Caco-2 (cell line): ENCODE measurements around the gene MAP7. TPM values are rescaled to one million over a fixed set of nuclear protein-coding genes. Genes with fewer than 3 reads are reported as not detected.

Experiments
- BruUV-seq: library from RNA; stranded (reverse); fragments of 400-500 nt; replicated peaks from 2 replicates; lab custom pipeline; 2021; lab: Mats Ljungman, UMichigan
- CTCF ChIA-PET: fragments of 300-600 bp; sonication (Branson Sonifier 250); formaldehyde crosslinking; loops from one replicate; lab custom pipeline; 2022; ENCODE audit warnings: antibody characterized with exemption; lab: Charles Lee
- POLR2A ChIA-PET: fragments of 300-600 bp; sonication (Branson Sonifier 250); formaldehyde crosslinking; loops from one replicate; lab custom pipeline; 2022; ENCODE audit warnings: antibody characterized with exemption; lab: Charles Lee
- DNase-seq, 2 experiments: peaks; one replicate each; pipeline versions ENCODE4 v3.0.0 to v3.0.0-alpha.2; 2020 to 2022
- H3K27me3 ChIP-seq: replicated peaks from 2 replicates; pipeline ENCODE4 v1.6.0; 2011; ENCODE audit warnings: low read length; ENCODE audit not compliant: control insufficient read depth, insufficient read depth
- H3K36me3 ChIP-seq: 2 replicates; pipeline ENCODE4 v1.5.1; 2011; ENCODE audit warnings: low read length; ENCODE audit not compliant: control insufficient read depth, insufficient read depth
- H3K4me1 ChIP-seq: fragments of 250-450 bp; sonication (Bioruptor Pico); 2 replicates; pipeline ENCODE4 v1.5.1; 2020; ENCODE audit warnings: mild to moderate bottlenecking
- H3K4me3 ChIP-seq: 2 replicates; pipeline ENCODE4 v1.5.1; 2011; ENCODE audit warnings: low read depth, mild to moderate bottlenecking, control low read depth, low read length
- H3K9me3 ChIP-seq: fragments of 250-450 bp; sonication (Bioruptor Pico); 2 replicates; pipeline ENCODE4 v1.5.1; 2020; ENCODE audit warnings: mild to moderate bottlenecking, moderate library complexity
- H3K27ac Mint-ChIP-seq: one replicate; pipeline ENCODE4 v1.8.0; 2022; ENCODE audit warnings: mixed read lengths; ENCODE audit not compliant: unreplicated experiment
- H3K27me3 Mint-ChIP-seq: one replicate; pipeline ENCODE4 v1.8.0; 2022; ENCODE audit warnings: mixed read lengths; ENCODE audit not compliant: insufficient read depth, unreplicated experiment
- H3K36me3 Mint-ChIP-seq: one replicate; pipeline ENCODE4 v1.8.0; 2022; ENCODE audit warnings: mild to moderate bottlenecking, mixed read lengths; ENCODE audit not compliant: insufficient read depth, unreplicated experiment
- H3K4me1 Mint-ChIP-seq: one replicate; pipeline ENCODE4 v1.8.0; 2022; ENCODE audit warnings: low read depth, mixed read lengths; ENCODE audit not compliant: unreplicated experiment
- H3K4me3 Mint-ChIP-seq: one replicate; pipeline ENCODE4 v1.8.0; 2022; ENCODE audit warnings: mild to moderate bottlenecking, moderate library complexity, mixed read lengths; ENCODE audit not compliant: unreplicated experiment
- H3K9me3 Mint-ChIP-seq: one replicate; pipeline ENCODE4 v1.8.0; 2022; ENCODE audit warnings: mixed read lengths; ENCODE audit not compliant: unreplicated experiment
- CTCF ChIP-seq, 2 experiments: fragments of 200-600 bp in 1 of 2; IDR thresholded peaks; 1 replicate in 1 of 2; 2 replicates in 1 of 2; pipeline versions ENCODE4 v1.5.1 to v1.8.0; 2011 to 2022; ENCODE audit warnings: antibody characterized with exemption in 1 of 2, control low read depth in 1 of 2, inconsistent platforms in 1 of 2, low read depth in 1 of 2, low read length in 1 of 2, mild to moderate bottlenecking in 1 of 2, moderate library complexity in 1 of 2; ENCODE audit not compliant: insufficient read depth in 1 of 2, severe bottlenecking in 1 of 2, unreplicated experiment in 1 of 2
- intact Hi-C: fragments of 100-400 bp; cut with micrococcal nuclease; formaldehyde crosslinking; loops from one replicate; pipeline ENCODE4 v1.10.0; 2022; ENCODE audit not compliant: unreplicated experiment
- total RNA-seq: library from RNA; stranded (reverse); gene quantifications from 2 replicates; pipeline ENCODE4 v1.2.3, GENCODE V29; 2022

The MAP7 gene
- total RNA-seq, 1 experiment from 2014 or later, result 55.3 TPM

GRCh38 chr6:136427378-136427717 is 122.9 kb downstream of the MAP7 start:
- Histone ChIP-seq H3K36me3 (no peaks in the 10 kb centered on the region), H3K27me3 (no peaks in the 10 kb centered on the region), H3K4me1 (peaks cover 14% of the 10 kb centered on the region), H3K9me3 (no peaks in the 10 kb centered on the region), H3K4me3 (no peak overlapping the region)
- DNase-seq, result no peak
- H3K27ac Mint-ChIP-seq, result no peak overlapping the region
- TF ChIP-seq CTCF (IDR thresholded peaks at IDR 0.05; ENCODE audit: insufficient read depth in 1 of 2, low read depth in 1 of 2, low read length in 1 of 2, severe bottlenecking in 1 of 2, unreplicated experiment in 1 of 2), result no peak
- BruUV-seq, result no TSS peak
- ChIA-PET CTCF (no interaction called here), POLR2A (no interaction called here)
- H3K9me3 Mint-ChIP-seq, result no peaks in the 10 kb centered on the region
- no peaks in the 10 kb centered on the region for H3K27me3 Mint-ChIP-seq
- no peaks in the 10 kb centered on the region for H3K36me3 Mint-ChIP-seq
- peaks cover 26% of the 10 kb centered on the region for H3K4me1 Mint-ChIP-seq
- no peak overlapping the region for H3K4me3 Mint-ChIP-seq
- intact Hi-C loops, result no loop called here

GRCh38 chr6:136426627-136427377 is 123.4 kb downstream of the MAP7 start:
- Histone ChIP-seq H3K9me3 (no peaks in the 10 kb centered on the region), H3K36me3 (no peaks in the 10 kb centered on the region), H3K27me3 (no peaks in the 10 kb centered on the region), H3K4me1 (peaks cover 14% of the 10 kb centered on the region), H3K4me3 (no peak overlapping the region)
- Mint-ChIP-seq H3K4me3 (no peak overlapping the region), H3K27me3 (no peaks in the 10 kb centered on the region), H3K36me3 (no peaks in the 10 kb centered on the region), H3K9me3 (no peaks in the 10 kb centered on the region), H3K27ac (no peak overlapping the region), H3K4me1 (peaks cover 26% of the 10 kb centered on the region)
- POLR2A ChIA-PET, result no interaction called here
- CTCF ChIA-PET, result no interaction called here
- no peak for TF ChIP-seq CTCF (IDR thresholded peaks at IDR 0.05; ENCODE audit: insufficient read depth in 1 of 2, low read depth in 1 of 2, low read length in 1 of 2, severe bottlenecking in 1 of 2, unreplicated experiment in 1 of 2)
- DNase-seq, result no peak
- intact Hi-C loops, result no loop called here
- no TSS peak for BruUV-seq

- peaks cover 14% of the 10 kb centered on the region for H3K4me1 ChIP-seq
- H3K36me3 Mint-ChIP-seq, result no peaks in the 10 kb centered on the region
- H3K4me3 Mint-ChIP-seq, result no peak overlapping the region
- no peak for TF ChIP-seq CTCF (IDR thresholded peaks at IDR 0.05; ENCODE audit: insufficient read depth in 1 of 2, low read depth in 1 of 2, low read length in 1 of 2, severe bottlenecking in 1 of 2, unreplicated experiment in 1 of 2)
- no peaks in the 10 kb centered on the region for H3K27me3 Mint-ChIP-seq
- no TSS peak for BruUV-seq
- POLR2A ChIA-PET, result no interaction called here
- H3K4me1 Mint-ChIP-seq, result peaks cover 21% of the 10 kb centered on the region
- no peaks in the 10 kb centered on the region for H3K36me3 ChIP-seq
- no peak overlapping the region for H3K27ac Mint-ChIP-seq
- intact Hi-C loops, result no loop called here
- no peak overlapping the region for H3K4me3 ChIP-seq
- H3K9me3 ChIP-seq, result no peaks in the 10 kb centered on the region
- no peaks in the 10 kb centered on the region for H3K9me3 Mint-ChIP-seq
- no peaks in the 10 kb centered on the region for H3K27me3 ChIP-seq
- DNase-seq, result no peak
- CTCF ChIA-PET, result no interaction called here
Observed at GRCh38 chr6:136425793-136426192, 124.4 kb downstream of the MAP7 start.
